Heart left ventricle (tissue), 13 donors: Measurements from ENCODE around the gene FADS6.

Experiments
- CTCF ChIP-seq, 12 donors: fragments of 200-600 bp; sonication (generic) in 4 of 12; IDR thresholded peaks; one replicate each; pipeline versions ENCODE4 v1.5.0 to v1.8.0; 2018 to 2022; ENCODE audit warnings: antibody characterized with exemption in 12 of 12, mild to moderate bottlenecking in 5 of 12
- POLR2A ChIP-seq, 2 donors: fragments of 450-650 bp; IDR thresholded peaks; one replicate each; pipeline ENCODE4 v1.6.1; 2017; ENCODE audit warnings: antibody characterized with exemption in 2 of 2, mild to moderate bottlenecking in 2 of 2, moderate library complexity in 2 of 2
- donor health status: ischemic (EF 13 %, LVEDD 7.1; RV severe dilation, severe dysfunction).
- donor health status: DM: no; HTN: yes; CAD: no.
- donor health status: DM: no; HTN: no; CAD: no.
- donor health status: ischemic (EF 25% LVEDD 6.9; RV normal size, moderate dysfunction).
- donor health status: ischemic (EF 25% LVEDD 5.7; RV mildly dilated, moderate dysfunction).
- donor health status: ischemic (EF 35%, LVEDD 5.7; RV mildly dilated, moderate dysfunction).
- donor health status: nonischemic (EF 11% LVEDD 7.7; RV severe dilation, severe dysfunction).
- donor health status: DM: yes; HTN: yes; CAD: no.
- donor health status: PGD.
- donor health status: ischemic (EF 29% LVEDD 5.4; RV normal size, mild dysfunction).
- donor health status: nonischemic (EF 23%, LVEDD 6.1; RV moderate dilation, normal function).

GRCh38 chr17:74928786-74929185 is 35.4 kb upstream of the FADS6 start:
- TF ChIP-seq CTCF (IDR thresholded peaks at IDR 0.05) (no peak), POLR2A (IDR thresholded peaks at IDR 0.05) (no peak)
